T-helper 9 cell (primary cell): ENCODE data around the gene FAM20A.

ENCODE experiments used
- DNase-seq: peaks from one replicate; pipeline ENCODE4 v3.0.0-alpha.2; 2020

FAM20A gene

GRCh38 chr17:68608515-68609130 is 7.5 kb upstream of the FAM20A start:
- no peak for DNase-seq

DNA sequence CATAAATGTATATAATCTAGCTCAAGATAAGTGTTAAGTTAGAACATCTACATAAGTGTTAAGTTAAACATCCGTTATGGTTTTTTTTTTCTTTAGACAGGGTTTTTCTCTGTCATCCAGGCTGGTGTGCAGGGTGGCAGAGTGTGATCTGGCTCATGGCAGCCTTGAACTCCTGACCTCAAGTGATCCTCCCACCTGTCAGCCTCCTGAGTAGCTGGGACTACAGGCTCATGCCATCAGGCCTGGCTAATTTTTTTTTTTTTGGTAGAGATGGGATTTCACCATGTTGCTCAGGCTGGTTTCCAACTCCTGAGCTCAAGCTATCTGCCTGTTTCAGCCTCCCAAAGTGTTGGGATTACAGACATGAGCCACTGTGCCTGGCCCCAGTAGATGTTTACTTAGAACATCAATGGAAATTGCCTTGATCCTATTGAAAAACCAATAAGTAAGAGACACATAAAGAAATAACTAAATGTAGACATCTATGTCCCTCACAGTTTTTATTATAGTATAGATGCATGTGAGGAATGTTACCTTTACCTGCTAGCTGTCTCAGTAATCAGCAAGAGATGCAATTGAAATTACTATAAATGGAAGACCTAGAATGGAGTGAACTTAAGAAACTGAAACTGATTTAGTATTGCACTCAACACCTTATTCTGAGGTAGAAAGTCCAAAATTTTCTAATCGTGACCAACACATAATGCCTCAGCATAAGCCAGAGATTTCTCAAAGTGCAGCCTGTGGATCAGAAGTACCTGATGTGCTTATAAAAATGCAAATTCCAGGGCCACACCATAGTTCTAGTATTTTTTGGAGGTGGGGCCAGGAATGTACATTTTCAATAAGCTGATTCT is 5.5 kb upstream of the FAM20A start:
- no peak for DNase-seq

DNA sequence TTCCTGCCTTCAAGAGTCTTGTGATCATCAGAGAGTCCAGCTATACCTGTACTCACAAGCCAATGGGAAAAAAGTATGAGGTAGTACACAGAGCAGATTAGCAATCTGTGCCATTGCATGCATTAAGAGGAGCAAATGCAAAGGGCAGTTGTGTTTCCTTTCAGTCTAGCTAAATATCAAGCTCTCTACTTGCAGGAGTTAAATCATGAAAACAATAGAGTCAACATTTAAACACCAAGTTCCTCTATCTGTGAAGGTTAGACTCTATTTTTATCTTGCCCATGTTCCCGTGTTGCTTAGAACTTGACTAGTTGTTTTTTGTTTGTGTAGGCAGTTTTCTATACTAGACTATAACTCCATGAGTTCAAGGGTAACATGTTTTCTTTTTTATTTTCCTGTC is 4.7 kb upstream of the FAM20A start:
- DNase-seq, result no peak

DNA sequence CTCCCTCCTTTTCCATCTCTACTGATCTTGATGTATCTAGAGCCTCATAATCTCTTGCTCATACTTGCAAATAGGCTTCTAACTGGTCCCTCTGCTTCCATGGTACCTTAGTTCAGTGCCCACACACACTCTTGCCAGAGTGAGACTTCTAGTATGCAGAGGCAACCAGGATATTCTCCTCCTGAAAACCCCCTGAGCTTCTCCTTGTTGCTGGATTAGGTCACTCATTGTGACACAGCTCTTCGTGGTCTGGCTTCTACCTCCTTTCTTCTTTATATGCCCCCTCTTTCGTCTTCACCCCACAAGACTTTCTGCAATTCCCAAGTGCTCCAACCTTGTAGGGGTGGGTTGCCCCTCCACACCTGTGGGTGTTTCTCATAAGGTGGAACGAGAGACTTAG is 2.5 kb upstream of the FAM20A start:
- no peak for DNase-seq

GRCh38 chr17:68603027-68603426 is 1.9 kb upstream of the FAM20A start:
- no peak for DNase-seq

- DNase-seq, result no peak
Observed at GRCh38 chr17:68602289-68602688, 1.1 kb upstream of the FAM20A start.

GRCh38 chr17:68601565-68602288 is 560 bp upstream of the FAM20A start:
- DNase-seq, result no peak

DNA sequence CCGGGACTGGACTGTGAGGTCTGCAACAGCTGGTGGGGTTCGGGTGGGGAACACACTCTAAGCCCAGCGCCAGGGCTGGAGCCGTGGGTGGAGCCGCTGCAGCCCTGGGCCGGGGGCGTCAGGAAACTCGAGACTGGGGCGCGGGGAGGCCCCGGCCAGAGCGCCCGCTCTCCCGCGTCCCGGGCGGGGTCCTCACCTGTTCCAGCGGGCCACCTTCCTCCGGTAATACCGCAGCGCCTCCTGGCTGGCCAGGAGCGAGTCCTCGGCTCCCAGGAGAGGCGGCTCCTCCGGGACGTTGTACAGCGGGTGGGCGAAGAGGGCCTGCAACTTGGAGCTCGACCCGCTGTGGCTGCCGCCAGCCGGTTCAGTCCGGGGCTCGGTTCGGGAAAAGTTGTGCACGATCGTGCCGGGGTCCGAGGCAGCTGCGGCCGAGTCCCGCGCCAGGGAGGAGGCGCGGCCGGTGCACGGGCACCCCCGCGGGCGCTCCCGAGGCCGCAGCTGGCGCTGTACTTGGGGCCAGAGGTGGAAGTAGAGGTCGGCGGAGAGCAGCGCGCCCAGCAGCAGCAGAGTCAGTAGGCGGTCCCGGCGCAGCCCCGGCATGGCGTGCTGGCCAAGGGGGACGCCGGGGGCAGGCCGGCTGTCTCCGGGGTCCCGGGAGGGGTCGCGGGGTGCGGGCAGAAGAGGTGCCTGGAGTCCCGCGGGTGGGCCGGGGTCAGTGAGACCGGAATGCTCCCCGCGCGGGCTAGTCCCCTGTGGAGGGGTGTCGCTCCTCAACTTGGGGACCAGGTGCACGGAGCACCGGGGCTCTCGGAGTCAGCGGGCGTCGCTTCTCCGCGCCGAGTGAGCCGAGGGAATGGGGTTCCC is 868 bp downstream of the FAM20A start:
- no peak for DNase-seq

GRCh38 chr17:68599552-68600066 is 1.6 kb downstream of the FAM20A start:
- no peak for DNase-seq

DNA sequence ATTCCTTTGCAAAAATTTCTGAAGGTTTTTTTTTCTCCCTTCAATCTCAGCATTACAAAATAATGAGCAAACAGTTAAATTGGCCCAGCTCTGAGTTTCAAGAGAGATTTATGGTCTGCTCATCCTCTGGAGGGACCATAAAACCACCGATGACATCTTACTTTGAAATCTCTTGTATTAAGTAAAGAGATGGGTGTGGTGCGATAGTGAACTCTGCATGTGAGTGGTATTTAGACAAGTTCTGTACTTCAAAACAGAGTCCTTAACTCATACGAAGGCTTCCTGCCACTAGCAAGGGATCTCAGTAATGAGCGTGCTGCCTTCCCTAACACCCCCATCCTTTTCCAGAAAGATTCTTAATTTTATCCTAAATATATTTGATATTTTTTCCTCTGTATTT is 2.1 kb downstream of the FAM20A start:
- no peak for DNase-seq

DNA sequence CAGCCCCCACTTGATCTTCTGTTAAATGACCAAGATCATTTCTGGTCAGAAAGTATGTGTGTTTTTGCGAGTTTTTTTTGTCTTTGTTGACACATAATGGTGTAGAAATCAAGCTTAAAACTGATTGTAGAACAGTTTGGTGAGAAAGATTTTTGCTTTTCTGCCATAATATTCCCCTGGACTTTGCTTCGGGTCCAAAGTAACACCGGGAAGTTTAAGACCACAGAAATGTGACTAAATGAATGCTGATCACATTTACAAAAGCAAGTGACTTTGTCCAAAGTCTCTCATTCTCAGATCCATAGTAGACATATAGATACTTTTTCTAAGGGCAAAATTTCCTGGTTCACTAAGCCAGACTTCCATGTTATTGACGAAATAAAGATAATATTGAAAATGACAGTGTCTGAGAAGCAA is 2.6 kb downstream of the FAM20A start:
- DNase-seq, result no peak

DNA sequence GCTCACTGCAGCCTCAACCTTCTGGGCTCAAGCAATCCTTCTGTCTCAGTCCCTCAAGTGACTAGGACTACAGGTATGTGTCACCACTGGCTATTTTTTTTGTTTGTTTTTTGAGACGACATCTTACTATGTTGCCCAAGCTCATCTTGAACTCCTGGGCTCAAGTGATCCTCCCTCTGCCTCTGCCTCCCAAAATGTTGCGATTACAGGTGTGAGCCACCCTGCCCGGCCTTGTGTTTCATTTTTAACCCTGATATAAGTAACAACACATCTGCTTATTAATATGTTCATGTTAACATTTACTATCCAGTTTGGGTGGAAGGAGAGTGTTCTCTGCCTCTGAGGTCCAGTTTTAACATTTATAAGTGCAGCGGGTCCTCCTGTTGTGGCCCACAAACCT is 3.1 kb downstream of the FAM20A start:
- no peak for DNase-seq

DNA sequence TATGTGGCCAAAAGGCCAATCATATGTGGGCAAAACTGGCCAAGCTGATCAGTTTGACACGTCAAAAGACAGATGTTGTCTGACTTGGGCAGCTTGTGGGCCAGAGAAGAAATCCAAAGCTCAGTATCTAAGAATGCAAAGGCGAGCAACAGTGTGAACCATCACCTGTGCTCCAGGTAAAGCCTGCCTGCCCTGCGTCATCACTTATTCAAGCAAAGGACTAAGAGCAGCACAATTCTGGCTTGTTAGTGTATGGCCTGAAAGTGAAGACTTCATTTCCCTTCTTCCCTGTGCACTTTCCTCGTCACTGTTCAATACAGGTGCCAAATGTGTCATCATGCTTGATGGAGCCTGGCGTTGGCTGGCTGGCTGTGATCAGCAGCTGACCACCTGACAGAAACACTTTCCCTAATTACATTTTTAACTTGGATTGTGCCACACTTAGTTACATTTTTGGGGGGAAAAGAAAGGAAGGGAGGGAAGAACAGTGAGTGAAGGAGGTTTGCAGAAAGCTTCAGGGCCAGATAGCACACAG is 4.7 kb downstream of the FAM20A start:
- DNase-seq, result no peak

DNA sequence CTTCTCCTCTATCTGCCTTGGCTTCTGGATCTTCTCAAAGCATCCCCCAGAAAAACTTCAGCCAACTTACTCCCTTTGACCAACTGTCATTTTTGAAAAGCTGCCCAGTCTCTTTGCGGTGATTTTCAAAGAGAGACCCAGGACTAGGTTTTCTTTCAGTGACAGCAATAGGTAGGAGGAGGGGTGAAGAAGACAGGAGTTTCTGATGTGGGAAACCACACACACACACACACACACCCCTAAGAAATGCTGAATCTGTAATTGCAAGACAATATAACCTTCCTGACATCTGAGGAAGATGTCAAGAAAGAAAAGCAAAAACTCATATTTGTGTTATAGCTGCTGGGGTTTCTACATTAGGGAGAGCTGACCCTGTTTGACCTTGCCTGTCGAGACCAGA is 5.2 kb downstream of the FAM20A start:
- no peak for DNase-seq

- no peak for DNase-seq
Observed at GRCh38 chr17:68595496-68595895, 5.7 kb downstream of the FAM20A start.

DNA sequence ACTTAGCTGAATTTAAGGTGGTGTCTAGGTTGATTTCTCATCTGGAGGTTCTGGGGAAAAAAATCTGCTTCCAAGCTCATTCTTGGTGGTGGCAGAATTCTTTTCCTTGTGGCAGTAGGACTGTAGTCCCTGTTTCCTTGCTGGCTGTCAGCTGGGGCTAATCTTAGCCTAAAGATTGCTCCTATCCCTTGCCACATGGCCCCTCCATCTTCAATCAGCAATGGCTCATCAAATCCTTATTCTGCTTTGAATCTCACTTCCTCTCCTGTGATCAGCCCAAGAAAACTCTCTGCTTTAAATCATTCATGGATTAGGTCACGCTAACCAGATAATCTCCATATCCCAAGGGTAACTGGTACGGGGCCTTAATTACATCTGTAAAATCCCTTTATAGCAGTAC is 6.6 kb downstream of the FAM20A start:
- DNase-seq, result no peak

GRCh38 chr17:68592682-68593641 is 8.2 kb downstream of the FAM20A start:
- DNase-seq, result no peak

- DNase-seq, result no peak
Observed at GRCh38 chr17:68592009-68592408, 9.2 kb downstream of the FAM20A start.

- no peak for DNase-seq
Observed at GRCh38 chr17:68591583-68591982, 9.6 kb downstream of the FAM20A start.

DNA sequence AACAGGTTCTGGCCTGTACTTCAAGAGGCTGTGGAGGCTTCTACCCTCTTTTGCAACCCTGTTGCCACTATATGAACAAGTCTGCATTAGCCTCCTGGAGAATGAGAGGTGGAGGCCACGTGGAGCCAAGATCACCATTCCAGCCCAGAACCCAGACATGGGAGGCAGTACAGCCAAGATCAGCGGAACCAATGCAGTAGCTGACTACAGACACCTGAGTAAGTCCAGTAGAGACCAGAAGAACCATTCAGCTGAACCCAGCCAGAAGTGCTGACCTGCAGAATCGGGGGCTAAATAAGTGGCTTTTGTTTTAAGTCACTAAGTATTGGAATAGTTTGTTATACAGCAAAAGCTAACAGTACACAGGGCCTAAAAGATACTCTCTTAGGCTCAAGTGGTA is 12.1 kb downstream of the FAM20A start:
- no peak for DNase-seq

GRCh38 chr17:68588362-68588761 is 12.8 kb downstream of the FAM20A start:
- DNase-seq, result no peak
